ENCODE results near the gene PABPN1L.

The PABPN1L gene, protein sequence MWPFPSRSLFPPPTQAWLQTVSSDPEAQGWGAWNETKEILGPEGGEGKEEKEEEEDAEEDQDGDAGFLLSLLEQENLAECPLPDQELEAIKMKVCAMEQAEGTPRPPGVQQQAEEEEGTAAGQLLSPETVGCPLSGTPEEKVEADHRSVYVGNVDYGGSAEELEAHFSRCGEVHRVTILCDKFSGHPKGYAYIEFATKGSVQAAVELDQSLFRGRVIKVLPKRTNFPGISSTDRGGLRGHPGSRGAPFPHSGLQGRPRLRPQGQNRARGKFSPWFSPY

DNA sequence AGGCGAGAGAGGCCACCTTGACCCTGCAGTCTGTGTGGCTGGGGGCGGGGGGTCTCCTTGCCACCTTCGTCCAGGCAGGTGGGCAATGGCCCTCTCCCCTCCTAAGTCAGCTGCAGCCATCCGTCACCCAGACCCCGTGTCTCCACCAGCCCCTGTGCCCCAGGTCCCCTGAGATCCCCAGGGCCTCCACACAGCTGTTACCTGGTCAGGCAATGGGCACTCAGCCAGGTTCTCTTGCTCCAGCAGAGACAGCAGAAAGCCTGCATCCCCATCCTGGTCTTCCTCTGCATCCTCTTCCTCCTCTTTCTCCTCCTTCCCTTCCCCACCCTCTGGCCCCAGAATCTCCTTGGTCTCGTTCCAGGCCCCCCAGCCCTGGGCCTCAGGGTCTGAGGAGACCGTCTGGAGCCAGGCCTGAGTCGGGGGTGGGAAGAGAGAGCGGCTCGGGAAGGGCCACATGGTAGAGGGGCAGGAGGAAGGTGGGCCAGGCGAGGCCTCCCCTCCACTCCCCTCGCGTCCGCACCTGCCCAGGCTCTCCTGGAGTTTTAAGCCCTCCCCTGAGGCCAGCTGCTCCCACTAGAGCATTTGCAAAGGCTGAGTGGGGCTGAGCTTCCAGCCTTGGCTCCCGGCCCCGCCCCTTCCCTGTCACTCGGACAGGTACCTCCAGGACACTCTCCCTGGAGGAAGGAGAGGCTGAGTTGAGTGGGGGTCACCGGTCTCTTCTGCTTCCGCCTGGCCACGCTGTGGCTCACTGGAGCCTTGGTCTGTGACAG is at the start of gene PABPN1L:
PABPN1L (minus strand) TSS at position 510 of the 770 bp plus-strand sequence; CDS start at position 456, 54 bp downstream.
- DNase-seq: no peak

DNA sequence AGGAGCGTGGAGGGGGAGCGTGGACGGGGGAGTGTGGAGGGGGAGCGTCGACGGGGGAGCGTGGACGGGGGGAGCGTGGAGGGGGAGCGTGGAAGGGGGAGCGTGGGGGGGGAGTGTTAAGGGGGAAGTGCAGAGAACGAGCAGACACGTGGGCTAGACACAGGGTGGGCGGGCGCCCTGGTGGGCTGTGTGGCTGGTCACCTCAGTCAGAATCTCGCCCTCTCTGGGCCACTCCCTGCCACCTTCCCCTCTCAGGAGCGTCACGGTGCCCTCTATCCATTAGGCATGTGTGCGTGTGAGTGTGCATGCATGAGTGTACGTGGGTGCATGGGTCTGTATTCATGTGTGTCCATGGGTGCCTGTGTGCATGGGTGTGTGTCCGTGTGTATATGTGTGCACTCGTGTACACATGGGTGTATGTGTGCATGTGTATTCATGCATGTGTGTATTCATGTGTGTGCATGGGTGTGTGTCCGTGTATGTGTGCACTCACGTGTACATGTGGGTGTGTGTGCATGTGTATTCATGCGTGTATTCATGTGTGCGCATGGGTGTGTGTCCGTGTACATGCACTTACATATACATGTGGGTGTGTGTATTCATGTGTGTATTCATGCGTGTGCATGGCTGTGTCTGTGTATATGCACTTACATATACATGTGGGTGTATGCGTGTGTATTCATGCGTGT is 49.3 kb upstream of the PABPN1L start:
- no peak for DNase-seq

DNA sequence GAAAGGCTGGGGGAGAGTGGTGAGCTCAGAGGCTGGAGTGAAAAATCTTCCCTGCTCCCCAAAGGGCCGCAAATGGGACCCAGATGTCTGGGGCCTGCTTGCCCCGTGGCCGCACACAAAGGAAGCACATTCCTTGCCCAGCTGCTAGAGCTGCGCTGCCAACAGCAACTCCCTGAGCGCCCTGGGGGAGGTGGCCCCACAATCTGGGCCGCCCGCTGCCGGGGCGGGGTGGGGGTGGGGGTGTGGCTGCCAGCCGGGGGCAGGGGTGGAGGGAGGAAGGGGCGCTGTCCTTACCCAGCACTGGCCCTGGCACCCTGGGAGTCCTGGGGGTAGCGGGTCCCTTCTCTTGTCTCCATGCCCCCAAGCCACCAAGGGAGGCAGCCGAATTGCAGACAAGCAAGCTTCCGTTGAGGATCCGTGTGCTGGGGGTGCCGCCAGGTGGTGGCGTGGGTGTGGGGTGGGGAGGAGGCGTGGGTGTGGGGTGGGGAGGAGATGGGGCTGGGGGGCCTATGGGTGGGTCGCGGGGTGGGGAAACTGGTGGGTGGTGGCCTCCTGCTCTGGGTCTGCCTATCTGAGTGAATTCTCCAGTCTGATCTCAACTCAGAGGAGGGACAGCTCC is 48.4 kb upstream of the PABPN1L start:
- DNase-seq: no peak

DNA sequence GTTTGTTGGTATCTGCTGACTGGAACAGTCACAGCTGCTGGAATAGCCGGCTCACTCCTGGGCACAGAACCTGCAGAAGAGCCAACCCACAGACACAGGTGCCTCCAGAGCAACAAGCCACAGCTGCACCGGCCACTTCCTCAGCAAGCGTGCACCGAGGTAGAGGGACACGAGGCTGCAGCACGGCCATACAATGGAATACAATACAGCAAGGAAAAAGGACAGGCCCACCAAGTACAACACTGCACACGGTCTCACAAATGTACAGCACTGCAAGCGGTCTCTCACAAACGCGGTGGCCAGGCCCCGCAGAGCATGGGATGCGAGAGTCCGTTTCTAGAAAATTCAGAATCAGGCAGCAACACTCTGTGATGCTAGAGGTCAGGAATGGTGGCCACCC is 47.4 kb upstream of the PABPN1L start:
- no peak for DNase-seq

DNA sequence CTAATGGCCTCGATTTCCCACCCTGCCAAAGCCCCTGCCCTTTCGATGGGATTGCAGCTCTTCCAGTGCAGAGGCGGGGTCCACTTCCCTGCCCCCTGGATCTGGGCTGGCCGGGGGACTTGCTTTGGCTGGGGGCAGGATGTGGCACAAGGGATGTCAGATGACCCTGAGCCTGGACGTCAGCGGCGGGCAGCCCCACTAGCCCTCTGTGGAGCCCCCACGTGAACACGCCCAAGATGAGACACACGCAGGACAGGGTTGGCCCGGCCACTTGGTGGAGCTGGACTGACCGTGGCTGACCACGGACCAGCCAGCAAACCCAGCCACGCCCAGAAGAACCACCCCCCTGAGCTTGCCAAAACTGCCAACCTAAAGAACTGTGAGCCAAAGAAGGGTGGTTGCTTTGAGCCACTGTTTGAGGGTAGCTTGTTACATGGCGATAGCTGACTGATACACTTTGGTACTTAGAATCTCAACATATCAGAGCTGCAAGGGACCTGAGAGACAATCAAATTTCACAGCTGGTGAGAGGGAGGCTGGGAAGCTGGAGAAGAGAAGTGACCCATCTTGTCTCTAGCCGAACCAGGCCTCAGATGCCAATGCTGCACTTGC is 46.6 kb upstream of the PABPN1L start:
- DNase-seq: no peak

DNA sequence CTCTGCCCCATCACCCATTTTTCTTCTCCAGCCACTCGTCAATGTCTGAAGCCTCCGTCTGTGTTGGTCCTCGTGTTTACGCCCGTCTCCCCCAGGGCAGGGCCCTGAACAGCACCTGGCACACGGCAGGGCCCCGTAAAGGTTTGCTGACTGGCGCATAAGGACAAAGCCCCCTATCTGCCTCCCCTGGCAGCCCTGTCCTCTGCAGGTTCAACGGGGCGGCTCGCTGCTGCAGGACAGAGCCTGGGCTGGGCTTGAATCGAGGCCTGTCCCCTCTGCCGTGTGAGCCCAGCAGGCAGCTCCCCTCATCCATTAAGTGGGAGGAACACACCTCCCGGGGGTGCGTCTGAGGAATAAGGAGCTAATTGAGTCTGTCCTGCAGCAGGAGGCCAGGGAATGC is 46.1 kb upstream of the PABPN1L start:
- DNase-seq: no peak

DNA sequence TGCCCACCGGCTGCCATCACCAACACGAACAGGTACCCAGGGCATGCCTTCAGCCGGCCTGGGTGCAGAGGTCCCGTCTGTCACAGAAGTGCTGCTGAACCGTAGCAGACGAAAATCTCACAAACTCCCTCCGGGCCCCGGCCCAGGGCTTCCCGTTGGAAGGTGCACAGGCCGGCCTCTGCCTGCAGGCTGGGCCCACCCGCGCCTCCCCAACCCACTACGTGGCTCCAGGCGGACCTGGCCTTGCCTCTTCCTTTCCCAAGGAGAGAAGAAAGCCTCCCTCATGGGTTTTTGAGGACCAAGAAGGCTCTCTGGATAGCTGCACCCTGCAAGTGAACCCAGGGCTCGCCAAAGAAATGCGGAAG is 45.5 kb upstream of the PABPN1L start:
- DNase-seq: no peak

DNA sequence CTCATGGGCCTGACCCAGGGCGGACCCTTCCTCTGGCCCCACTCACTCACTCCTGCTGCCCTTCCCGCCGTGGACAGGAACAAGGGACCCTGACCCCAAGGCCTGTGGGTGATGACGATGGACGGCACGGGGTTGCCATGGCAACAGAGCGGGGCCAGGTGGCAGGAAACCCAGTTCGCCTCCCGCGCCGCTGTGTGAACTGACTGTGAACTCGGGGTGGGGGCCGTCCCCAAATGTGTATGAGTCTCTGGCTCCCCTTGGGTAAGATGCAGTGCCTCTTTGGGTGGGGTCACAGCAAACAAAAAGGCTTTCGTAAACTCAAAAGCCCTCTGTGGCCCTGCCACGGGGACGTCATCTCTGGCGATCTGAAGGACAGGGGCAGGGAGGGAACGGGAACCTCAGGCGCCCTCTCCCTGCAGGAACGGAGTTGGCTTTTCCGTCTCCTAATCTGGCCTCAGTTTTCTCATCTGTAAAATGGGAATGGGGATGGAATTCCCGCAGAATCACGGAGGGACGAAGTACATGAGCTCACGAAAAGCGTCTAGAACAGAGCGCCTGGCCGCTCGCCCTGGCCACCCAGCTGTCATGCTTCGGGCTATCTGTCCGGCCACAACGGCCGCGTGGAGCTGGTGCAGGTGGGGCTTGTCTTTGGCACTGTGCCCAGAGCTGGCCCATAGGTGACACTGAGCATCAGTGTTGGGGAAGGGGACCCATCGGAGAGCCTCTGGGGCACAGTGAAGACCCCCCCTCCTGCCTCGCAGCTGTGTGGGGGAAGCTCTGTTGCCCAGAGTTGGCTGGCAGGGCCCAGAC is 44.9 kb upstream of the PABPN1L start:
- no peak for DNase-seq

DNA sequence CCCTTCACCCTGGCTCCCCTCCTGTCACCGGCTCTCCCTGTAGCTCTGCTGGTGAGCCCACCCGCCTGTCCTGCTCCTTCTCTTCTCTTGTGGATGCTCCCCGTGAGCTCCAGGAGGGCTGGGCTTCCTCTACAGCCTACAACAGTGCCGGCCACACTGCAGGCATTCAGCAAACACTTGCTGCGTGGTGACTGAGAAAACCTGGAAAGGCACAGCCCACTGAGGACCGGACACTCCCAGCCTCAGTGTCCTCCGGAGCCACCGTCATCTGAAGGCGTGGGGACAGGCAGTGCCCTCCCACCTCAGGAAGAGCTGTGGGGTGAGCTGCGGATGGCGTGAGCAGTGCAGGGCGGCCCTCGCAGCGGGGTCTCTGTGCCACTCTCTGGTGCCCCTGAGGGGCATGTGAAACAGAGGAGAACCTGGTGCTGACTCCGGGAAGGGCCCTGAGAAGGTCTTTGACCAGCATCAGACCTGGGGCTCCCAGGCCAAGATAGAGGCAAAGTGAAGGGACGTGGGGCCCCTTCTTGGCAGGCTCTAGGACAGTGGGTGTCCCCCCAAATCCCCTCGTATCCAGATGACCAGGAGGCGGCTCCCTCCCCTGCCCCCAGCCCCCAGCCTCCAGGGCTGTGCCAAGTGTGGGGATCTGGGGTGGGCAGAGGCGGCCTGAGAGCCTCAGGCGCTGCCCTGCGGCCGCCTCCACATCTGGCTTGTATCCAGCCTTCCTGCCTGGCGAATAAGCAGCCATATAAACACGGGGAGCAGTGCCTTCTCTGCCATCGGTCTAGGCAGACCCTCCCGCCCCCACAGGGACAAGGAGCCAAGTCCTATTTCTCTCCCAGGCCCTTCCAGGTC is 44.0 kb upstream of the PABPN1L start:
- DNase-seq: no peak

DNA sequence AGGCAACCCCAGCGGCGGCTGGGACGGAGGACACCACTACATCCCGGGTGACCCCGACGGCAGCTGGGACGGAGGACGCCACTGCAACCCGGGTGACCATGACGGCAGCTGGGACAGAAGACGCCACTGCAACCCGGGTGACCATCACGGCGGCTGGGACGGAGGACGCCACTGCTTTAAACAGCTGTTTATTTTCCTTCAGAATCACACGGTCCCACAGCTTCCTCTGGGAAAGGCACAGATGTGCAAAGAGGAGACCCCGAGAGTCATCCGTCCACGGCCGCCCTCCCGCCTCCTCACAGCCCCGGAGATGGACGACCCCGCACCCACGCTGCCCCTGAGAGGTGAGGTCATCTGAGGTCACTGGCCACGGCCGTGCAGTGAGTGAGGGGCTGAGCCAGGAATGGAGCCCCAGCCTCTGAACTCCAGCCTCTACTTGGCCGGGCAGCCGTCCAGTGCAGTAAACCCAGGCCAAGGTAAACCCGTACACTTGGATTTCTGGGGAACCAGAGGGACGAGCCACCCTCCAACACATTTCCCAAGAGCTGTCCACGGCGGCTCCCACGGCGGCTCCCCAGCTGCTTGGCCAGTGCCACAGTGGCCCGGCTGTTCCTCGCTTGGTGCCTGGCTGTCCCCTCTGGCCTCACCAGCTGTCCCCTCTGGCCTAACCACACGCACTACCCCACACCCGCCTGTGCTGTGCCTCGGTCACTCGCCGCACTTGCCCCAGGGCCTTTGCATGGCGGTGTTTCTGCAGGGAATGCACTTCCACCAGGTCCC is 43.2 kb upstream of the PABPN1L start:
- no peak for DNase-seq

DNA sequence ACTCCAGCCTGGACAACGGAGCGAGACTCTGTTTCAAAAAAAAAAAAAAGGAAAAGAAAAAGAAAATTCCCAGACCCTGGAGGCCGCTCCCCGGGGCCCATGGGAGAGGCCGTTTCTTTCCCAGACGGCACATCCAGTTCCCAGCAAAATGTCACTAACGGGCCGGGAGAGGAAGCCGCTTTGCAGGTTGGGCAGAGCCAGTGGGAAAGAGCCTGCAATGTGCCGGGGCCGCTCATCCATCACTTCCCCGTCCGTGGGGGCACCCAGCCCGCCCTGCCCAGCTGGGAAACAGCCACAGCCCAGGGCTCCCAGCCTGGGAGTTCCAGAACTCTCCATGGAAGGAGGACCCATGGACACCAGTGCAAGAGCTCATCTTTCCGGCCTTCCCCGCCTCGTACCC is 41.8 kb upstream of the PABPN1L start:
- DNase-seq: no peak

DNA sequence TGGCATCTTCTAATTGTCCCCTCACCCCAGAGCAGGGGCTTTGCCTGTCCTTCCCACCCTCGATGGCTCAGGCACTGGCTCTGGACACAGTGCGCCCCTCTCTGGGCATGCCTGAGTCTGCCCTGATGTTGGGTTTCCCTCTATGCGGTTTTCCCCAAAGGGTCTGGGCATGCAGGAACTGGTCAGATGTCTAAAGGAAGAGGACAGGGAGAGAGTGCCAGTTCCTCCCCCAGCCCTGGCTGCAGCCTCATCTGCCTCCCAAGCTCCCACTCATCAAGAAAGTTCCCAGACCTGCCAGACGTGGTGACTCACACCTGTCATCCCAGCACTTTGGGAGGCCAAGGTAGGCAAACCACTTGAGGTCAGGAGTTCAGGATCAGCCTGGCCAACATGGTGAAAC is 41.3 kb upstream of the PABPN1L start:
- DNase-seq: no peak

DNA sequence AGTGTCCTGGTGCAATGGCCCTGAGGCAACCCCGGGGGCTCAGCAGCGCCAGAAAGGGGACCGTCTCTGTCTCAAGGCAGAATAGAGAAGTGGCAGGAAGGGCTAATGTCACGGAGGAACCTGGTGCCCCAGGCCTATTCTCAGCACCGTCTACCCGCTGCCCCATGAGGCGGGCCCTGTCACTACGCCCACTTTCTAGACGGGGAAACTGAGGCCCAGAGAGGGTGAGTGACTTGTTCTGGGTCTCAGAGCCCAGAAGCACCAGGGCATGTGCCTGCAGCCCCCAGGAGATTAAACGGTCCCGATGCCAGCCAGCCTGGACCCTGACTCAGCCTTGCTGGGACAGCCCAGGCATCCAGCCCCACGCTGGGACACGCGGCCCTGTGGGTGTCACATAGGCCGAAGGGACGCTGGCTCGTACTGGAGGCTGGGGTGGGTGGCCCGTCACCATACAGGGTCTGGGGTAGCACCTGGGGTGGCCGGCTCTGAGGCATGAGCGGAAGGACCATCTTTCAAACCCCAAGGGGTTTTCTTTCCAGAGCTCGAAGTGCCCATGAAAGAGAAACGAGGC is 40.2 kb upstream of the PABPN1L start:
- DNase-seq: no peak

DNA sequence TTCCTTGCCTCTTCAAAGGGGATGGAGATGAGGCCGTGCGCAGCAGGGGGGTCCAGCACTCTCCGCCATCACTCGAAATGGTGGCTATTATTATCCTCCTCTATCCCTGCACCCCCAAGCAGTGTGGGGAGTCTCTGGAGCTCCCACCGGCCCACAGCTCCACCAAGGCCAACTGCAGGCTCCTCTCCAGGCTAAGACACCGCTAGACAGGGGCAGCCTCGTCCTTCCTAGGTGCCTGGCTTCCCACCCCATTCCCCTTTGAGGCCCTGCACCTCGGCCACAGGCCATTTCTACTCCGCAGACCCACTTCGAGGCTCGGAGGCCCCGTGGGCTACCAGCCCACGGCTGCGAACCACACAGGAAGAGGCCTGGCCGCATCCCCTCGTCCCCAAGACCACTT is 39.6 kb upstream of the PABPN1L start:
- DNase-seq: no peak

DNA sequence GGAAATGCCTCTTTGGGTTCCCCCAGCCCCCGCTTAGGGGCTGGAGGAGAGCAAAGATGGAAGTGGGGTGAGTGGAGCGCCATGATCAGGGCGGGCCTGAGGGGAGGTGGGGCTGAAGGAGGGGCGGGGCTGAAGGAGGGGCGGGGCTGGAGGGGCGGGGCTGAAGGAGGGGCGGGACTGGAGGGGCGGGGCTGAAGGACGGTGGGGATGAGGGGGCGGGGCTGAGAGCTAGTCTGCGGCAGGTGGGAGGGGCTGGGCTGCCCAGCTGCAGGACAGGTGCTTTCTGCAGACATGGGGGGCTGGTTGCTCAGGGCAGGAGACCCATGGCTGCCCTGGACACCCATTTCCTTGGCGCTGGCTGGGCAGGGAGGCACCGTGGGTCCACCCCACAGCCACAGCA is 39.1 kb upstream of the PABPN1L start:
- DNase-seq: peak; percentile 22

DNA sequence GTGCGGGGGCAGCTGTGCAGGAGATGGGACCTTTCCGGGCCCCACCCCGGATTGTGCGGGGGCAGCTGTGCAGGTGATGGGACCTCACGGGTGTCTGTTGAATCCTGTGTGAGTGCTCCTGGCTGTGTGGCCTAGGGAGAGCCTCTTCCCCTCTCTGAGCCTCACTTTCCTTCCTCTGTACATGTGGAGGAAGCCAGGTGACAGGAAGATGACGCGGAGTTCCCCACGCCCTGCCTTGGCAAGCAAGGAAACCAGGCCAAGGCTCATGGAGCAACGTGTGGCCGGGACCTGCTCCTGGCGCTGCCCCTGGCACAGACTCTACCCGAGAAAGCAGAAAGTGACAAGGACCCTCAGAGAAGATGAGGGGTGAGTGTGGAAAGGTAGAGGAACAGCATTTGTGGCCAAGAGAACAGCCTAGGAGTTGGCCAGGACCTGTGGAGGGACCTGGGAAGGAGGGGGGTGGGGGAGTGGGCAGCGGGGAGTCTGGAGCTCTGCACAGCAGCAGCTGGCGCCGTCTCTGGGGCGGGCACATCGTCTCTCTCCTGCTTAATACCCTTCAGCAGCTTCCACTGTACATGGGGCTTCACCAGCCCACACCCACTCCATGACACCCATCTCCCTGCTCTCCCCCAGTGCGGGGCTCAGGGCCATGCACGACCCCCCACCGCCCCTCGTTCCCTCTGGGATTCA is 38.4 kb upstream of the PABPN1L start:
- DNase-seq: no peak

DNA sequence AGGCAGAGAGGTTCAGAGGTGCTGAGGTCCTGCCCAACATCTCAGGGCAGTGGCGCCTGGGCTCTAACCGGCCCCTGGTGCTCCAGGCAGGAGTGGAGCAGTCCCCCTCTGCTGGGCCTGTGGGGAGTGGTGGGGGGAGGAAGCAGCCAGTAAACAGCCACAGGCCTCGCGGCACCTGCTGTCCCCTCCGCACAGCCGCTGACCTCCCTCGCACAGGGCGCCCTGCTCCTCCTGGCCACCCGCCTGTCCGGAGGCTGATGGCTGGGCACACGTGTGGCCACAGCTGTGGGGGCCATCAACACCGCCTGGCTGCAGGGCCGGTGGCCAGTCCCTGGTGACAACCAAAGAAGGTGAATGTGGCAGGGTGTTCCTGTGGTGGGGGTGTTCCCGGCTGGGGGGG is 36.8 kb upstream of the PABPN1L start:
- DNase-seq: no peak

DNA sequence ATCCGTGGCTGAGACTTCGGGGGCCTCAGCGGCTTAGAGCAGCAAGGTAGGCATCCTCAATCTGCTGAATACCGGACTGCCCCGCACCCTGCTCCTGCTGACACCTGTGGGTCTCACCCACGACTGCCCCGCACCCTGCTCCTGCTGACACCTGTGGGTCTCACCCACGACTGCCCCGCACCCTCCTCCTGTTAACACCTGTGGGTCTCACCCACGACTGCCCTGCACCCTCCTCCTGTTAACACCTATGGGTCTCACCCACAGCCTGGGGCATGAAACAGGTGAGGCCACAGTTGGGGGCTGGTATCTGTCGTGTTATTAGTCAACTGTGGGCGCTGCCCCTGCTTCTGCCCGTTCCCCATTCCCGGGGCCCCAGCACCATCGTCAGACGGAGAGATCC is 36.3 kb upstream of the PABPN1L start:
- no peak for DNase-seq

DNA sequence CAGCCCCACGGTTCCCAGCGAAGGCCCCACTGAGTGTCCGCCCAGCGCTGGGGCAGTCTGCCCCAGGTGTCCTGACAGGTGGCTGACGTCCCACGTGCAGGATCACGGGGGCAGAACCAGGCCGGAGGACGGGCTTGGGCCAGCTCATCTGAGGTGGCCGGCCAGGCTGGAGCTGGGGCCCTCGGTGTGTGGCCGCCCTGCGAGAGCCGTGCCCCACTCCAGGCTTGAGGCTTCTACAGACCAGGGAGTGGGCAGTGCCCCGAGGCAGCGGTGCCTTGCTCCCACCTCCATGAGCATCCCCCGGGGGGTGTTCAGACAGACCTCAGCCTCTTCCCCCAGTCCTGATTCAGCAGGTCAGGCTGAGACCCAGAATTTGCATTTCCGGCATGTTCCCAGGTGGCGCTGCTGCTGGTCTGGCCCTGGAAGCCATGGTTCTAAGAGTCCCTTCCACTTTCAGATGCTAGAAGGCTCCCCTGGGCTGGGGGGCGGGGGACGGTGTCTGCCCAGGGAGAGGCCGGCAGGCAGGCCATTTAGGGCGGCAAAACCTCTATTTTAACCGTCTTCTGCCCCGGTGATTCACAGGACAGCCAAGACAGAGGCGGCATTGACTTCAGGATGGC is 35.4 kb upstream of the PABPN1L start:
- DNase-seq: no peak

Data from stimulated activated CD4-positive, alpha-beta T cell treated with anti-CD3 and anti-CD28 coated beads, Interleukin-4, amount 100 ng/mL, for 1 hour (primary cell).